ENCODE data around the gene RRP15.

GRCh38 chr1:218380125-218380977 is 95.3 kb downstream of the RRP15 start:
- TF ChIP-seq CTCF (IDR thresholded peaks at IDR 0.05 in 8 of 11, conservative IDR thresholded peaks at IDR 0.05 in 3 of 11) (no peak), POLR2AphosphoS5 (IDR thresholded peaks at IDR 0.05) (no peak)
